HTR-8/SVneo (cell line): ENCODE measurements around the gene SPATA6L.

Experiments used
- DNase-seq: peaks from one replicate; pipeline ENCODE4 v3.0.0; 2011; ENCODE audit warnings: low spot score, mixed read lengths; ENCODE audit not compliant: insufficient read length
- FAIRE-seq: peaks from 2 replicates; lab custom pipeline; 2011; peaks lifted over from hg19 to GRCh38; lab: Jason Lieb, UNC

Gene SPATA6L

DNA sequence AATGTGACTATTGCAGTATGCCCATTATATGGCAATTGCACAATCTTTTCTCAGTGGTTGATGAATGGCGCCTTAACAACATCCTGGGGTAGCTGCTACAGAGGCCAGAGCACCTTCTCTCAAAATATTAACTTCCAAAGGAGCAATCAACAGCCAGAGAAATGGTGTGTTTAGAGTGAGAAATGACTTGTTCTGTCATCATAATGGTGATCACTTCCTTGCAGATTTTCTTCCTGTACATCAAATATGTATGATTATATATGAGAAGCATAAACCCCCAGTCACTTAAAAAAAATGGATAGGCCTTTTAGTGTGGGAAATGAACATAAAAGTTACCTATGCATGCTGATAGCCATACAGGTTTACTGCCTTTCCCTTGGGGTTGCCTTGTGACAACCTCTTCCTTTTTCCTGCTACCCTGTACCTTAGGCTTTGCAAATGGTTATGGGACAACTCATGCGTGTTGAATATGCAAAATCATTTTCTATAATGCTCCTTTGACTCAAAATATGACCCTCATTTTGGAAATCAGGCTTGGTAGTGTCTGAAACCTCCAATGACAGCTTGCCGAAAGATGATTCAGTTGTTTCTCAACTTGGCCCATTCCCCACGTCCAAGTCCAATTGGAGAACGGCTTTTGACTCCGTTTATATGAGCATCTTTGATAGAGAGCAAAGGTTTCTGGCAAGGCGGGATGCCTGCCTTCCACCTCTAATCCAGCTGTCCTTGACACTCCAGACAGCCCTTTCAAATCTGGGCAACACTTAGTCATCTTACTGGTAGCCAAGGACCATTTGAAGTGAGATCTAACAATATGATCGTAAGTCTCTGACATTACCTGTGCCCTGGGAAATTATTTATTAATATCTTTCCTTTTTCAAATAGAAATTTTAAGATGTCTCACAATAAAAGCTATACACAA is 106.8 kb downstream of the SPATA6L start:
- DNase-seq, result no peak

DNA sequence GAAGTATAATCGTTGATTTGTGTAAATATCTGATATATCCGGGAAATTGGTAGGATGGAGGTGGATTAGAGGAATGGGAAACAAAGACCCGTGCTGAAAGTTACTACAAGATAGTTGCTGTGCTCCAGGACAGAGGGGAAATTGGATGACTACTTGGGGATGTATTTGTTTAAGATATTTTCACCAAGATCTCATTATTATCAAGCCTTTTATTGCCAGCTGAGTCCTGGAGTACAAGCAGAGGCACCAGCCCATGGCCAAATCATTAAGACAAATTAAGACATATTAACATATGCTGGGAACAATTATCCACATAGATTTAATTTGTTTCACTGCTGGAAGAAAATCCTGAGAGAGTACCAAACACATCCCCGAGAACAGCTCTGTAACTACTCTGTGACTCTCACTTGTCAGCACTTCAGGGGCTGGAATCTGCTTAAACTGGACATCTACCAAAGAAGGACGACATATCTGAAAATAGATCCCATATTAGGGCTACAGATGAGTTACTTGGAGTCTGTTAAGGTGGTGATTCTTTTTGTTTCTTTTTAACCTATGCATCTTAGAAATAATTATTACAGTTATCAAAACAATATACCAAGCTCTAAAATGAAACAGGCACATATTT is 107.8 kb downstream of the SPATA6L start:
- no peak for FAIRE-seq
- no peak for DNase-seq

More for the DNA sequence above, 106.8 kb downstream of the SPATA6L start:
- no peak for FAIRE-seq

DNA sequence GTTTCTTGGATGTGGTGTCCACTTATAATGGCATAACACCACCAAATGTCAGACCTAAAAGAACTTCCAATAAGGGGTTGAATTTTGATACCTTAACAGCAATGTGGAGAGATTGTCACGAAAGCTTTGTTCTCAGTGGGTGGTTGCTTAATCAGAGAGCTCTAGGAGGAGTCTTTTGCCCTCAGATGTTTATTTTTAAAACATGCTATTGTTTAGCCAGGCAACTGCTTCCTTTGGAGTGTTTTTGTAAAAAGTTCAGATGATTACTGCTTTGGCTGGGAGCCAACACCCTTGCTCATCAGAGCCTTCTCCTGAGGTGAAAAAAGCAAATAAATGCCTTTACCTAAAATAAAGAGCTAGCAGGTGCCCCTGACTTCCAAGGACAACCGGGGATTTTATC is 111.0 kb downstream of the SPATA6L start:
- no peak for DNase-seq
- no peak for FAIRE-seq

DNA sequence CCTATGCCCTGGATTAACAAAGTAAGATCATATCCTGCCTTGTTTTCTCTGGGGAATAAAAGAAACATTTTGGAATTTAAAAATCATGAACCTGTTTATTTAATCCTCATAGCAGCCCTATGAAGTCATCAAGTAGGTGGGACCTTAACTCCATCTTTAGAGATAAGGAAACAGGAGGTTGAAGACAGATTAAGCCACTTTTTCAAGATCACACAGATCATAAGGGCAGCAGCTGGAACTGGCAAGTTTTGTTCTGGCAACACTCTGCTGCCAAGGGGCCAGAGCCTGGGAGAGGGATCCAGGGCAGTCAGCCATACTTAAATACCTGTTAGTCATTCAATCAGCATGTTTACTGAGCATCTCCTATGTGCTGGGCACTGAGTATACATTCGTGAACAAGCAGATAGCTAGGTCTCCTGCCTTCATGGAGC is 112.3 kb downstream of the SPATA6L start:
- no peak for FAIRE-seq
- DNase-seq, result no peak

DNA sequence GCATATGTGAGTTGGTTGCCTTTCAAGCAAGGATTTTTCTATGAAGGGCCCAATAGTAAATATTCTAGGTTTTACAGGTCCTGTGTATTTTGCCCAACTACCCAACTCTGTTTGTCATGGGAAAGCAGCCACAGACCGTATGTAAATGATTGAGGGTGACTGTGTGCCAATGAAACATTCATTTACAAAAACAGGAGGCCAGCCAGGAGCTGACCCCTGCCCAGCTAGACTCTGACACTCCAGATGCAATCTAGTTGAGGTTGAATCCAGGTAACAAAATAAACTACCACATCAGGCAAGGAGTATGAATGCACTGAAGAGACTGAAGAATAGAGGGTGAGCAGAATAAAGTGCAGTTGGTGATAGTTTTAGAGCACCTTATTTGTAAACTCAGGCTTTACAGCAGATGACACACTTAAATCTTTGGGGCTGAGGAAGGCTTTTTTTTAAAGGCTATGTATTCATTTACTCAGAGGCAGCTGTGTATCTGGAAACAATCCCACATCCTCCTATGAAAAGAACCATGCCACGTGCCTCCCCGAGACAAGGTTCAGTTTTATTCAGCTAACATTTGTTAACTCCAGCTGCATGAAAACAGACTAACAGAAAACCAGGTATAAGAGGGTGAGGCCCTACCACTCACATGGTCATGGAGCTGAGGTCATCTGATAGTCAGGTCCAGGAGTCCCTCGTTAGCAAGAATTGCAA is 115.3 kb downstream of the SPATA6L start:
- FAIRE-seq, result no peak

DNA sequence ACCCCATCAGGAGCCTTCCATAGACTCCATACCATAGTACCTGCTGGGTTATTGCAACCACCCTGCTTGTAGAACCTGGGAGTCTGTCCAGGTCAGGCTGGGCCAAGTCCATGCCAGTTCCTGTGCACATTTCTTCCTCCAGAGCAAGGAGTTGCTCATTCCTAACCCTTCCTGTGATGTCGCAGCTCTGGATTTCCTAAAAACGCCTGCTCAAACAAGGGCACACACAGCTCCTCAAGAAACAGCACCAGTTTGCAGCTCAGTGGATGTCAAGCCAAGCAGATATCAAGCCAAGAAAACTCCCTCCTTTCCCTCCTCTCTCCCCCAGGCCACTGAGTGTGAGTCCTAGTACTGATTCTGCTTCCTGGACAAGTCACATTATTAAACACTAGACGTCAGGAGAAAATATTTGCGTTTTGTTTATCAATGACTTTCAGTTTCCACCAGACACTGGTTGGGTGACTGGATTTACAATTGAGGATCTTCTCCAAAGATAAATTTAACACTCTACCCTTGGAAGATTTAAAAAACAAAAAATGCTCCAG is 116.5 kb downstream of the SPATA6L start:
- DNase-seq, result no peak
- FAIRE-seq, result no peak

More for the DNA sequence above, 115.3 kb downstream of the SPATA6L start:
- DNase-seq, result no peak

DNA sequence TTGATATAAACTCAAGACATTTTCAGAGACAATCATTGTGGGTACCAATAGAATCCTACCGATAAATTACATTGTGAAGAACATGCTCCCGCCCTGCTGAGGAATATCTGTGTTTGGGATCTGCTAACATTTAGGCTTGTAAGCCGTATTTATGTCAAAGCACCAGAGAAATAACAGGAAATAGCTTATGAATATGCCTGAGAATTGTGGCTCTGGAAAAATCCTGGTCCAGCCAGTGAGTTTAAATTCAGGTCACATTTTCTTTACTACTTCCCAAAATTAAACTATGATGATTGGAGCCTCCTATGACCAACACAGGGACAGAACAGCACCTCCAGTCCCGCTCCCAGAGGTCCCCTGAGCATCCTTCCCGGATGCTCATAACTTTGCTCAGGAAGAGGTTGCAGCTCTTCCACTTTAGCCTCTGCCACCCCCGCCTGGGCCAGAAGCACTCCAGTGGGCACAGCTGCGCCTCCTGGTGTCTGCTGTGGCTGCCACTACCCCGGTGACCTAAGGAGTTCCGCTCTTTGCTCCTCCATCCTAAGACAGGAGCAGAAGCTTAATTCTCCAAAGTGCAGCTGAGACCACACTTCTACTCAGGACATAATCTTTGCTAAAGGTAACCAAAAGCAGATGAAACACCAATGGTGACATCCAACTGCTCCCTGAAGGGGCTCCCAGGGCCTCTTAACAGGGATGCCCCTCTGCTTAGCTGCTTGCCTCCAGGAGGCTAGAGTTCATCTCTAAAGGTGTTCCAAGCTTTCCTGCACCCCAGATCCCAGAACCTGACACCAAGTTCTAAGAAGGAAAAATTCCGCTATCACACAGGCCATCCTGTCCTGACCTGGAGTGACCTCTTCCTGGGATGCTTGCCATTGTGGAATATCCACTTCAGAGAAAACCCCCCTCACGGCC is 117.2 kb downstream of the SPATA6L start:
- FAIRE-seq (no peak), DNase-seq (no peak)
